Heart left ventricle (tissue), 13 donors: ENCODE measurements around the gene B4GALT1.

Experiments
- POLR2A ChIP-seq, 2 donors: fragments of 450-650 bp; IDR thresholded peaks; one replicate each; pipeline ENCODE4 v1.6.1; 2017; ENCODE audit warnings: antibody characterized with exemption in 2 of 2, mild to moderate bottlenecking in 2 of 2, moderate library complexity in 2 of 2
- TF ChIP-seq, protein P1 (sequence below), 12 donors: fragments of 200-600 bp; sonication (generic) in 4 of 12; IDR thresholded peaks; one replicate each; pipeline versions ENCODE4 v1.5.0 to v1.8.0; 2018 to 2022; ENCODE audit warnings: antibody characterized with exemption in 12 of 12, mild to moderate bottlenecking in 5 of 12
- donor health status: ischemic (EF 13 %, LVEDD 7.1; RV severe dilation, severe dysfunction).
- donor health status: DM: no; HTN: yes; CAD: no.
- donor health status: DM: no; HTN: no; CAD: no.
- donor health status: ischemic (EF 25% LVEDD 6.9; RV normal size, moderate dysfunction).
- donor health status: ischemic (EF 25% LVEDD 5.7; RV mildly dilated, moderate dysfunction).
- donor health status: ischemic (EF 35%, LVEDD 5.7; RV mildly dilated, moderate dysfunction).
- donor health status: nonischemic (EF 11% LVEDD 7.7; RV severe dilation, severe dysfunction).
- donor health status: DM: yes; HTN: yes; CAD: no.
- donor health status: PGD.
- donor health status: ischemic (EF 29% LVEDD 5.4; RV normal size, mild dysfunction).
- donor health status: nonischemic (EF 23%, LVEDD 6.1; RV moderate dilation, normal function).

DNA sequence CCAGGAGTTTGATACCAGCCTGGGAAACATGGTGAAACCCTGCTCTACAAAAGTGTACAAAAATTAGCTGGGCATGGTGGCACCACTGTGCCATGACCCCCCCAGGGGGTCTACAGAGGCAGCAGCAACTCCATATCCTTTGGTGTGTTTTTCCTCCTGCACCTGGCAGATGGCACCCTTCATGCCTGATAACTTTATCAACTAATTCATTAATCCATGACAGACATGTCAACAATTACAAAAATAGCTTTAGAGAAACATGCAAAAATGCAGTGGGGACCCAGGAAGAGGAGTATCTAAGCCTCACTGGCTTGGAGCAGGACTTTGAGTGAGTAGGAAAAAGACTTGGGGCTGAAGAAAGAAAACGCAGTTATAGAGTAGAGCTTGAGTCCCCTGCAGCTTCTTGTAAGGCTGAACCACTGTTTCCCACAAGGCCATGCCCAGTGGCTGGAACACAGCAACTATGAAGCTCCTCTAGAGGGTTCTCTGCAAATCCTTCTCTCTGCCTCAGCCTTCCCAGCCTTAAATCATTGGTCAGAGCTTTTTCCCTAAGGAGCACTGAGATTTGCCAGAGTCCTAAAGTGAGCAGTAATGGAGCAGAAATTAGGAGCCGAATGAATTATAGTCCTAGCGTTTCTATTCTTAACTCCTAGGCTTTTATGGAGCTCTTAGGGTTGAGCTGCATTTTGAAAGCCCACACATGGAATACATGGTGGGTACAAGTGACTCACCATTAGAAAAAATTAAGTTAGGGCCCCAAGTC, 25.5 kb upstream of the B4GALT1 start:
- TF ChIP-seq, protein P1, sequence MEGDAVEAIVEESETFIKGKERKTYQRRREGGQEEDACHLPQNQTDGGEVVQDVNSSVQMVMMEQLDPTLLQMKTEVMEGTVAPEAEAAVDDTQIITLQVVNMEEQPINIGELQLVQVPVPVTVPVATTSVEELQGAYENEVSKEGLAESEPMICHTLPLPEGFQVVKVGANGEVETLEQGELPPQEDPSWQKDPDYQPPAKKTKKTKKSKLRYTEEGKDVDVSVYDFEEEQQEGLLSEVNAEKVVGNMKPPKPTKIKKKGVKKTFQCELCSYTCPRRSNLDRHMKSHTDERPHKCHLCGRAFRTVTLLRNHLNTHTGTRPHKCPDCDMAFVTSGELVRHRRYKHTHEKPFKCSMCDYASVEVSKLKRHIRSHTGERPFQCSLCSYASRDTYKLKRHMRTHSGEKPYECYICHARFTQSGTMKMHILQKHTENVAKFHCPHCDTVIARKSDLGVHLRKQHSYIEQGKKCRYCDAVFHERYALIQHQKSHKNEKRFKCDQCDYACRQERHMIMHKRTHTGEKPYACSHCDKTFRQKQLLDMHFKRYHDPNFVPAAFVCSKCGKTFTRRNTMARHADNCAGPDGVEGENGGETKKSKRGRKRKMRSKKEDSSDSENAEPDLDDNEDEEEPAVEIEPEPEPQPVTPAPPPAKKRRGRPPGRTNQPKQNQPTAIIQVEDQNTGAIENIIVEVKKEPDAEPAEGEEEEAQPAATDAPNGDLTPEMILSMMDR (IDR thresholded peaks at IDR 0.05): no peak
- no peak for TF ChIP-seq POLR2A (IDR thresholded peaks at IDR 0.05)
